HepG2 (cell line): ENCODE data around the gene POU2AF2. TPM values are rescaled to one million over a fixed set of nuclear protein-coding genes. Genes with fewer than 3 reads are reported as not detected.

Source experiments
- ARID2 ChIP-seq: sonication (generic); formaldehyde crosslinking; IDR thresholded peaks from 2 replicates; pipeline ENCODE4 v1.8.1; 2022; ENCODE audit warnings: mild to moderate bottlenecking, missing genetic modification reagents, borderline replicate concordance
- HHEX ChIP-seq: IDR thresholded peaks from 2 replicates; pipeline ENCODE4 v1.6.1; 2016; ENCODE audit warnings: control low read depth
- NR2C2 ChIP-seq: sonication (generic); formaldehyde crosslinking; IDR thresholded peaks from 2 replicates; pipeline ENCODE4 v1.4.0; 2020; ENCODE audit warnings: missing genetic modification reagents, mild to moderate bottlenecking, moderate library complexity, borderline replicate concordance
- PPARG ChIP-seq: conservative IDR thresholded peaks from 2 replicates; pipeline ENCODE4 v1.6.1; 2016; ENCODE audit warnings: missing biosample characterization, missing genetic modification reagents
- RCOR2 ChIP-seq: IDR thresholded peaks from 2 replicates; pipeline ENCODE4 v1.6.1; 2016; ENCODE audit warnings: missing biosample characterization, missing genetic modification reagents
- SIX1 ChIP-seq: sonication (generic); formaldehyde crosslinking; IDR thresholded peaks from 2 replicates; pipeline ENCODE4 v1.4.0; 2020; ENCODE audit warnings: missing genetic modification reagents, borderline replicate concordance
- SIX4 ChIP-seq: sonication (generic); formaldehyde crosslinking; IDR thresholded peaks from 2 replicates; pipeline ENCODE4 v1.4.0; 2020; ENCODE audit warnings: missing genetic modification reagents
- SMAD3 ChIP-seq: sonication (generic); formaldehyde crosslinking; IDR thresholded peaks from 2 replicates; pipeline ENCODE4 v1.4.0; 2020; ENCODE audit warnings: missing genetic modification reagents
- SNAPC2 ChIP-seq: sonication (generic); formaldehyde crosslinking; IDR thresholded peaks from 2 replicates; pipeline ENCODE4 v1.8.1; 2022; ENCODE audit warnings: mild to moderate bottlenecking, missing genetic modification reagents
- SPEN ChIP-seq: sonication (generic); formaldehyde crosslinking; IDR thresholded peaks from 2 replicates; pipeline ENCODE4 v1.5.1; 2020; ENCODE audit warnings: low read depth, mild to moderate bottlenecking, missing genetic modification reagents
- STAG1 ChIP-seq: sonication (generic); formaldehyde crosslinking; IDR thresholded peaks from 2 replicates; pipeline ENCODE4 v1.4.0; 2020; ENCODE audit warnings: missing genetic modification reagents
- TARDBP ChIP-seq: sonication (generic); formaldehyde crosslinking; IDR thresholded peaks from 2 replicates; pipeline ENCODE4 v1.8.0; 2022; ENCODE audit warnings: mild to moderate bottlenecking, missing genetic modification reagents
- TOPORS ChIP-seq: sonication (generic); formaldehyde crosslinking; IDR thresholded peaks from 2 replicates; pipeline ENCODE4 v1.8.0; 2023; ENCODE audit warnings: mild to moderate bottlenecking, missing genetic modification reagents
- U2AF2 ChIP-seq: fragments of 200-400 bp; formaldehyde crosslinking; IDR thresholded peaks from 2 replicates; pipeline ENCODE4 v1.6.1; 2017; ENCODE audit warnings: low read depth, mild to moderate bottlenecking, low read length
- ZFP90 ChIP-seq: sonication (generic); formaldehyde crosslinking; IDR thresholded peaks from 2 replicates; pipeline ENCODE4 v1.8.0; 2022; ENCODE audit warnings: missing genetic modification reagents, mild to moderate bottlenecking, inconsistent platforms, borderline replicate concordance
- ZMYM2 ChIP-seq: sonication (generic); formaldehyde crosslinking; IDR thresholded peaks from 2 replicates; pipeline ENCODE4 v1.8.0; 2022; ENCODE audit warnings: mild to moderate bottlenecking, missing genetic modification reagents
- ZNF12 ChIP-seq: sonication (generic); formaldehyde crosslinking; IDR thresholded peaks from 2 replicates; pipeline ENCODE4 v1.5.0; 2020; ENCODE audit warnings: missing genetic modification reagents
- ZNF274 ChIP-seq: sonication (generic); formaldehyde crosslinking; IDR thresholded peaks from 2 replicates; pipeline ENCODE4 v1.5.1; 2020; ENCODE audit warnings: mild to moderate bottlenecking, missing genetic modification reagents
- ZNF543 ChIP-seq: sonication (generic); formaldehyde crosslinking; IDR thresholded peaks from 2 replicates; pipeline ENCODE4 v1.4.0; 2020; ENCODE audit warnings: mild to moderate bottlenecking, missing genetic modification reagents
- ZNF563 ChIP-seq: sonication (generic); formaldehyde crosslinking; IDR thresholded peaks from 2 replicates; pipeline ENCODE4 v1.8.0; 2022; ENCODE audit warnings: mild to moderate bottlenecking, moderate library complexity, missing genetic modification reagents
- ZNF644 ChIP-seq: IDR thresholded peaks from 2 replicates; pipeline ENCODE4 v1.6.1; 2016; ENCODE audit warnings: low read depth
- polyA plus RNA-seq, 8 experiments: library from polyadenylated mRNA; depleted of rRNA in 3 of 8; stranded (reverse) in 7 of 8; unstranded in 1 of 8; fragments of >200 nt; fragmentation: Illumina TruSeq in 4 of 8; extraction: Trizol in 4 of 8; gene quantifications; 2 replicates each; pipeline versions ENCODE4 v1.2.1 to v1.2.3, GENCODE V29; 2011 to 2016; ENCODE audit warnings: low read depth in 4 of 8, missing spikeins in 1 of 8, mixed read lengths in 1 of 8; ENCODE audit not compliant: insufficient read depth in 1 of 8
- total RNA-seq, 5 experiments: library from RNA; depleted of rRNA; stranded (reverse); fragments of >200 nt; fragmentation: Illumina TruSeq; extraction: Trizol; gene quantifications; 2 replicates each; pipeline ENCODE4 v1.2.3, GENCODE V29; 2016; ENCODE audit warnings: low read depth in 1 of 5
- TF ChIP-seq, protein P1 (sequence below): sonication (generic); IDR thresholded peaks from 2 replicates; pipeline ENCODE4 v1.6.1; 2016; ENCODE audit warnings: low read depth, borderline replicate concordance
- TF ChIP-seq, protein P2 (sequence below): sonication (generic); formaldehyde crosslinking; IDR thresholded peaks from 2 replicates; pipeline ENCODE4 v1.5.0; 2020; ENCODE audit warnings: mild to moderate bottlenecking, missing genetic modification reagents, borderline replicate concordance

Gene POU2AF2
- total and polyA plus RNA-seq, 2 of the 13 experiments (the other 11 are each of a cell fraction or from before 2014, with no cell fraction given), result 0.11 TPM; not detected in 1

DNA sequence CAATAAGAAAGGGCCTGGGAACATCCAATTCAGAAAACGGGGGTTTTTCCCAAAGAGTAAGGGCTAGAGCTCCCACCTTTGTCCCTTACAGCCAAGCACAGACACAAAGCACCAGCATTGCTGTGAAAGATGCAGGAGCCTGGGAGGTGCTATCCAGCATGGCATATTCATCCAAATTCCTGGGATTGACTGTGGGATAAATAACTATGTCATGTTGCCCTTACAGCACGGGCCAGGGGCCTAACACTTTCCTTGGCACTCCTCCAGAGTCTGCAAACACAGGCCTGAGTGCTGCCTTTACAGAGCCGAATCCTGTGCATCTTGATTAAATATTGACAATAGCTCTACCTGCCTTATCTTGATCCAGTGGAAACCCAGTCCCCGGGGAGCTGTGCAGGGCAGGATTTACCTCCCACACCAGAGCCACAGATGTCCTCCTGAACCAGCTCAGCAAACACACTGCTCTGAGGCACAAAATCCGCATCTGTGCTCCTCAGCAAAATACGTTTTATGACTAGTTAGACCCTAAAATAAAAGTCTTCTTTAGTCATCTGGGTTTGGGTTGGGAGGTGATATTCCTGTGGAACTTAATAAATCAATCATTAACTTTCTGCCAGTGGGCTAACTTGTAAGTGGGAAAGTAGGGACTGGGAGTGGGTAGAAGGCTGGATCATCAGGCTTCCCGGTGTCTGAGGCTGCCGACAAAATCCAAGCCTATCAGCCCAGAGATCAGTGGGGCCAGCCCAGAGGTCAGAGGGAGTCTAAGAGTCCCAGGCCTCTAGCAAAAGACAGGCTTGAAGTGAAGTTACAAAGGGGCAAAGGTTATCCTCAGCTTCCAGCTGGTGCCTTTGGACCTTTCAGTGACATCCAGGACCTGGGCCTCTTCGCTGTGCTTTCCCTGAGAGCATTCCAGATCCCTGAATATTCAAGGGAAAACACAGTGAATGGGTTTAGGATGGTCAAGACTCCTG is 89.3 kb downstream of the POU2AF2 start (continued):
- TF ChIP-seq ZNF644 (CRISPR knock-in tag), result peak; percentile 12; the same call in 1 of the 2 replicates
- TF ChIP-seq, protein P1, sequence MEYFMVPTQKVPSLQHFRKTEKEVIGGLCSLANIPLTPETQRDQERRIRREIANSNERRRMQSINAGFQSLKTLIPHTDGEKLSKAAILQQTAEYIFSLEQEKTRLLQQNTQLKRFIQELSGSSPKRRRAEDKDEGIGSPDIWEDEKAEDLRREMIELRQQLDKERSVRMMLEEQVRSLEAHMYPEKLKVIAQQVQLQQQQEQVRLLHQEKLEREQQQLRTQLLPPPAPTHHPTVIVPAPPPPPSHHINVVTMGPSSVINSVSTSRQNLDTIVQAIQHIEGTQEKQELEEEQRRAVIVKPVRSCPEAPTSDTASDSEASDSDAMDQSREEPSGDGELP, result peak; percentile 97
- peak; percentile 84 for TF ChIP-seq ZNF563 (CRISPR knock-in tag)
- peak; percentile 70 for TF ChIP-seq PPARG (CRISPR knock-in tag)
- peak; percentile 36 for TF ChIP-seq SMAD3 (CRISPR knock-in tag)
- TF ChIP-seq TOPORS, result peak; percentile 42; the same call in 1 of the 2 replicates
- no peak; the same call in 1 of the 2 replicates for TF ChIP-seq ARID2 (CRISPR knock-in tag)
- 0 out of 2 replicates have a peak, but pooled peaks have one; percentile 47 for TF ChIP-seq SNAPC2
- peak; percentile 88 for TF ChIP-seq NR2C2
- peak; percentile 66; the same call in 1 of the 2 replicates for TF ChIP-seq ZNF274 (CRISPR knock-in tag)
- no peak; the same call in 1 of the 2 replicates for TF ChIP-seq SIX1
- TF ChIP-seq, protein P2, sequence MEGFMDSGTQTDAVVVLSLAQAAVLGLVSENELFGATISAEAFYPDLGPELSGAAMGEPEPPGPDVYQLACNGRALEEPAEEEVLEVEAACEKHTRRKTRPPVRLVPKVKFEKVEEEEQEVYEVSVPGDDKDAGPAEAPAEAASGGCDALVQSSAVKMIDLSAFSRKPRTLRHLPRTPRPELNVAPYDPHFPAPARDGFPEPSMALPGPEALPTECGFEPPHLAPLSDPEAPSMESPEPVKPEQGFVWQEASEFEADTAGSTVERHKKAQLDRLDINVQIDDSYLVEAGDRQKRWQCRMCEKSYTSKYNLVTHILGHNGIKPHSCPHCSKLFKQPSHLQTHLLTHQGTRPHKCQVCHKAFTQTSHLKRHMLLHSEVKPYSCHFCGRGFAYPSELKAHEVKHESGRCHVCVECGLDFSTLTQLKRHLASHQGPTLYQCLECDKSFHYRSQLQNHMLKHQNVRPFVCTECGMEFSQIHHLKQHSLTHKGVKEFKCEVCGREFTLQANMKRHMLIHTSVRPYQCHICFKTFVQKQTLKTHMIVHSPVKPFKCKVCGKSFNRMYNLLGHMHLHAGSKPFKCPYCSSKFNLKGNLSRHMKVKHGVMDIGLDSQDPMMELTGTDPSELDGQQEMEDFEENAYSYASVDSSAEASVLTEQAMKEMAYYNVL, result peak; percentile 79; the same call in 1 of the 2 replicates
- TF ChIP-seq HHEX (CRISPR knock-in tag), result peak; percentile 14; the same call in 1 of the 2 replicates
- TF ChIP-seq ZMYM2 (CRISPR knock-in tag), result no peak
- peak; percentile 53; the same call in 1 of the 2 replicates for TF ChIP-seq ZNF543 (CRISPR knock-in tag)
- TF ChIP-seq SPEN (CRISPR knock-in tag), result 0 out of 2 replicates have a peak, but pooled peaks have one; percentile 40
- no peak for TF ChIP-seq U2AF2
- TF ChIP-seq ZNF12 (CRISPR knock-in tag), result peak; percentile 80; the same call in 1 of the 2 replicates
- peak; percentile 61; the same call in 1 of the 2 replicates for TF ChIP-seq ZFP90
- peak; percentile 37 for TF ChIP-seq STAG1 (CRISPR knock-in tag)
- peak; percentile 45; the same call in 1 of the 2 replicates for TF ChIP-seq TARDBP (CRISPR knock-in tag)
- TF ChIP-seq SIX4 (CRISPR knock-in tag), result peak; percentile 68
- peak; percentile 84 for TF ChIP-seq RCOR2 (CRISPR knock-in tag)
